Glutamatergic neuron (in vitro differentiated cells): ENCODE measurements around the gene UTP11. TPM values are rescaled to one million over a fixed set of nuclear protein-coding genes. Genes with fewer than 3 reads are reported as not detected.

Source experiments
- DNase-seq: peaks from one replicate; pipeline ENCODE4 v3.0.0; 2022
- H3K27ac Mint-ChIP-seq: one replicate; pipeline ENCODE4 v1.8.0; 2020; ENCODE audit warnings: mild to moderate bottlenecking, mixed read lengths, inconsistent platforms; ENCODE audit not compliant: unreplicated experiment
- H3K27me3 Mint-ChIP-seq: one replicate; pipeline ENCODE4 v1.8.0; 2020; ENCODE audit warnings: mild to moderate bottlenecking, moderate library complexity, mixed read lengths, inconsistent platforms; ENCODE audit not compliant: unreplicated experiment
- H3K36me3 Mint-ChIP-seq: one replicate; pipeline ENCODE4 v1.8.0; 2020; ENCODE audit warnings: mild to moderate bottlenecking, mixed read lengths, inconsistent platforms; ENCODE audit not compliant: unreplicated experiment
- H3K4me1 Mint-ChIP-seq: one replicate; pipeline ENCODE4 v1.8.0; 2020; ENCODE audit warnings: mild to moderate bottlenecking, low read depth, mixed read lengths, inconsistent platforms; ENCODE audit not compliant: unreplicated experiment
- H3K4me3 Mint-ChIP-seq: one replicate; pipeline ENCODE4 v1.8.0; 2020; ENCODE audit warnings: mild to moderate bottlenecking, mixed read lengths, inconsistent platforms; ENCODE audit not compliant: unreplicated experiment
- H3K9me3 Mint-ChIP-seq: one replicate; pipeline ENCODE4 v1.8.0; 2020; ENCODE audit warnings: mild to moderate bottlenecking, moderate library complexity, mixed read lengths, inconsistent platforms; ENCODE audit not compliant: unreplicated experiment
- total RNA-seq: library from RNA; stranded (reverse); fragmentation: NEBNext Ultra II Directional; extraction: Animal tissue kit (Norgen Biotek cat#: 25700); gene quantifications from one replicate; pipeline ENCODE4 v1.2.1, GENCODE V29; 2021; ENCODE audit not compliant: unreplicated experiment
- TF ChIP-seq, protein P1 (sequence below): fragments of 200-600 bp; sonication (generic); IDR thresholded peaks from one replicate; pipeline ENCODE4 v1.5.0; 2021; ENCODE audit not compliant: partially characterized antibody, unreplicated experiment

Gene UTP11
- total RNA-seq, 1 donor from 2014 or later, result 34.6 TPM

DNA sequence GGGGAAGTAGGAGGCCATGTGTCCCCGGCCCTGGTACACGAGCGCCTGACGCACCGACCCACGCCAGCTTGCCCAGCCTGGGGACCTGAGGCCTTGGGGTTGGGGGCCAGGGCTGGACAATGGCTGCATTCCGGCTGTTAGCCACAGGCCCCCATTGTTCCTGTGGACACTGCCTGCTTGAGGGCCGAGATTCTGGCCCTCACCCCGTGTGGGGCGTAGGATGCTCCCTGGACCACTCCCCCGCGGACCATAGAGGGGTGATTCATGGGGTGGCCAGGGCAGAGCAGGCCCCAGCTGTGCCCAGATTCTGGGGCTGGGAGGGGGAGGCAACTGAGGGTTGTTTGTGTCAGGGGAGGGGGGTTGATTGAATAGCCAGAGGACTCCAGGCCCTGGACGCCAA, 22.3 kb downstream of the UTP11 start:
- peaks cover 3% of the 10 kb centered on the region for H3K9me3 Mint-ChIP-seq
- H3K4me3 Mint-ChIP-seq, result no peak overlapping the region
- DNase-seq, result no peak
- peaks cover 6% of the 10 kb centered on the region for H3K27me3 Mint-ChIP-seq
- TF ChIP-seq, protein P1, sequence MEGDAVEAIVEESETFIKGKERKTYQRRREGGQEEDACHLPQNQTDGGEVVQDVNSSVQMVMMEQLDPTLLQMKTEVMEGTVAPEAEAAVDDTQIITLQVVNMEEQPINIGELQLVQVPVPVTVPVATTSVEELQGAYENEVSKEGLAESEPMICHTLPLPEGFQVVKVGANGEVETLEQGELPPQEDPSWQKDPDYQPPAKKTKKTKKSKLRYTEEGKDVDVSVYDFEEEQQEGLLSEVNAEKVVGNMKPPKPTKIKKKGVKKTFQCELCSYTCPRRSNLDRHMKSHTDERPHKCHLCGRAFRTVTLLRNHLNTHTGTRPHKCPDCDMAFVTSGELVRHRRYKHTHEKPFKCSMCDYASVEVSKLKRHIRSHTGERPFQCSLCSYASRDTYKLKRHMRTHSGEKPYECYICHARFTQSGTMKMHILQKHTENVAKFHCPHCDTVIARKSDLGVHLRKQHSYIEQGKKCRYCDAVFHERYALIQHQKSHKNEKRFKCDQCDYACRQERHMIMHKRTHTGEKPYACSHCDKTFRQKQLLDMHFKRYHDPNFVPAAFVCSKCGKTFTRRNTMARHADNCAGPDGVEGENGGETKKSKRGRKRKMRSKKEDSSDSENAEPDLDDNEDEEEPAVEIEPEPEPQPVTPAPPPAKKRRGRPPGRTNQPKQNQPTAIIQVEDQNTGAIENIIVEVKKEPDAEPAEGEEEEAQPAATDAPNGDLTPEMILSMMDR, result no peak
- no peak overlapping the region for H3K27ac Mint-ChIP-seq
- no peaks in the 10 kb centered on the region for H3K36me3 Mint-ChIP-seq
- H3K4me1 Mint-ChIP-seq, result peaks cover 11% of the 10 kb centered on the region

DNA sequence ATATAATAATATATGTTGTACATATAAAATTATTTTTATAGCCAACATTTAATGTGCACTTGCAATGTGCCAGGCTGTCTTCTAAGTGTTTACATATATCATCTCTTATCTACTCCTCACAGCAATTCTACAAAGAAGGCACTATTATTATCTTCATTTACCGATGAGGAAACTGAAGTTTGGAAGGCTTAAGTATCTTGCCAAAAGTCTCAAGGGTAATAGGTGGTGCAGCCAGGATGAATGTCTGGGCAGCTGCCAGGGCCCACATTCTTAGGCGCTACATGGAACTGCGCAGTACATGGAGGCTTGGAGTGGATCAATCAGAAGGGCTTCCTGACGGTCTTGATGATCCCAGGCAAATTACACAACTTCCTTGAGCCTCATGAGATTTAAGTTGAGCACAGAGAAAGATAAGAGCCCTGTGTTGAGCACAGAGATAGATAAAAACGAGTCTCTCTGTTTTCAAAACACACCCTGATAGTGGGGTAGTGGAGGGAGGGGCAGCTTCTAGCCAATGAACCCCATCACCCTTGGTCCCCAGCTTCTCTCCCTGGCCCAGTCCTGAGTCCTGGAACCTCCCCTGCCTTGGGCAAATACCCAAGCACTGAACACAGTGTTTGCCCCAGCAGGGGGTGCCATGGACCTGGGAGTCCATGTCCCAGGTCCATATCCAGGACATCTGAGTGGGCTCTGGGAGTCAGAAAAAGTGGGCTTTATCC, 24.8 kb downstream of the UTP11 start:
- no peak for DNase-seq
- Mint-ChIP-seq H3K27me3 (peaks cover 8% of the 10 kb centered on the region), H3K4me1 (peaks cover 16% of the 10 kb centered on the region), H3K27ac (no peak overlapping the region), H3K36me3 (no peaks in the 10 kb centered on the region), H3K9me3 (peaks cover 3% of the 10 kb centered on the region), H3K4me3 (no peak overlapping the region)
- TF ChIP-seq, protein P1, result no peak

DNA sequence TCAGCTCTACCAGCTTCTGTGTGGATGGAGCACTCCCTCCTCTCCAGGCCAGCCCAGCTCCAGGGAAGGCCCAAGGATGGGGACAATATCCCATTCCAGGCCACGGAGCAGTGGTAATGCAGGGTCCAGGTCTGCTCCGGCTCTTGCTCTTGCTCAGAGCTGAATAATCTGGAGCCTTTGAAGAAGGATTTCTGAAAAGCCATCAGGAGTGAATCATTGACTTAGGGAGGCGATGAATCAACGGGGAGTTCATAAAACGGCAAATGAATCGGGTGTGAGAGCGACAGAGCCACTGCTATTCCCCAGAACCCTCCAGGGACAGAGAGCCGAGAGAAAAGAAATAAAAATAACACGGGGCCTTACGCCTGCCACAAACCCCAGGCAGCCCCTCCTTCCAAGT, 26.3 kb downstream of the UTP11 start:
- peaks cover 15% of the 10 kb centered on the region for H3K27me3 Mint-ChIP-seq
- peak overlapping the region; percentile 1 for H3K4me3 Mint-ChIP-seq
- TF ChIP-seq, protein P1, result no peak
- no peaks in the 10 kb centered on the region for H3K36me3 Mint-ChIP-seq
- H3K4me1 Mint-ChIP-seq, result peaks cover 16% of the 10 kb centered on the region
- H3K9me3 Mint-ChIP-seq, result peaks cover 3% of the 10 kb centered on the region
- no peak for DNase-seq
- no peak overlapping the region for H3K27ac Mint-ChIP-seq

DNA sequence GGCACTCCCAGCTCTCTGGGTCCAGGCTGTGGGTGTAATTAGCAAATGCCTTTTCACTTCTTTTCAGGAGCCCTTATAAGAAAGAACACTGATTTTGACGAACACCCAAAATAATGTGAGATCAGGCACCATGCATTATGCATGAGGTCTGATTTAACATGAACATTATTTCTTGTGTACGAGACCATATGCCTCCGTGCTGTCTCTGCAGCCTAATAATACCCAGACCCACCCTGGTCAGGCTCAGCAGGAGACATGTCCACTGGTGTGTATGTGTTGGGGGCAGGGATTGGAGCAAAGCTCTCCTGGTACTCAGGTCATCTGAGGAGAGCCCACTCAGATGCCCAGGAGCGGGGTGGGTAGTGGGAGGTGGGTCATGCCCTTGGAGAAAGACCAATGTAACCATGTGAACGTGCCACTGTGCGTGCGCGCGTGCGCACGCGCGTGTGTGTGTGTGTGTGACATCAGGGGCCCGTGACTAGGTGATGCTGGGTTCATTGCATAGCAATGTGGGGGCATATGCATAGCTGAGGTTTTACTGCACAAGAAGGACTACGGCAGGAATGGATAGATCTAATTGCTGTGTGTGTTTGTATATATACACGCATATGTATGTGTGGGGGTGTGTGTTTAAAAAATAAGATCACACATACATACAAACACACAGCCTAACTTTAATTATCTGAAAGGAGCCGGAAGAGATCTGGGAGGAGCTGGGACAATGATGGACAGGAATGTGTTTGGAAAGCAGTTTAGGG, 27.0 kb downstream of the UTP11 start:
- Mint-ChIP-seq H3K4me1 (peaks cover 16% of the 10 kb centered on the region), H3K9me3 (peaks cover 3% of the 10 kb centered on the region), H3K36me3 (no peaks in the 10 kb centered on the region), H3K4me3 (no peak overlapping the region), H3K27ac (no peak overlapping the region), H3K27me3 (peaks cover 17% of the 10 kb centered on the region)
- no peak for DNase-seq
- TF ChIP-seq, protein P1, result no peak
